Measurements from ENCODE around the gene ELMO1. TPM values are rescaled to one million over a fixed set of nuclear protein-coding genes. Genes with fewer than 3 reads are reported as not detected.

ELMO1 gene
- total and polyA plus RNA-seq, 2 experiments from 2014 or later, result 6.5 to 24.9 TPM

DNA sequence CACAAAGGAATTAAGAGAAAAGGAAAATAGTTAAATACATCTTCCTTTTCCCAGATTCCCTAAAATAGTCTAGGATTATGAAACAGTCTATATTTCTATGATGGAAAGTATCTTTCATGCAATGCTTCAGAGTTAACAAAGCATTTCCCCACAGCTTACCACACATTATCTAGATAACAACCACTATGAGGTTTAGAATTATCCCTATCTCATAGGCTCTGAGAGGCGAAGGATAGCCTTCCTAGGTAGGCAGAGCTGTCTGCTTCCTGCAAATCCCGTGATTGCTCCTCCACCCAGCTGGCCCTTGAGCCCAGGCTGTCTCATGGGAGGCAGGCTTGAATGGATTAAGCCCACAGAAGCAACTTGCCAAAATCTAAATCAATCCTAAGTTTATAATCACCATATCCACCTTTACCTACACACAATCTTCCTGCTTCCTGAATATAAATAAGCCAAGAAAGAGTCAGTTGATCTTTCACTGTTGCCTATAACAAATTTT lies 402.9 kb downstream of the ELMO1 start:
- no peaks in the 10 kb centered on the region for H3K9me3 Mint-ChIP-seq
- Histone ChIP-seq H3K36me3 (ENCODE audit: insufficient read depth) (no peaks in the 10 kb centered on the region), H2AFZ (no peak overlapping the region), H3K27ac (ENCODE audit: low read depth) (no peak overlapping the region), H3K9me2 (ENCODE audit: insufficient read depth) (no peaks in the 10 kb centered on the region), H3K4me3 (no peak overlapping the region), H3F3A (replicated peaks; ENCODE audit: low read depth) (no peaks in the 10 kb centered on the region), H3K4me2 (no peak overlapping the region), H3K27me3 (ENCODE audit: insufficient read depth) (no peaks in the 10 kb centered on the region), H3K4me1 (ENCODE audit: insufficient read depth) (peaks cover 5% of the 10 kb centered on the region; the same call in 1 of the 2 replicates), H4K20me1 (replicated peaks; ENCODE audit: insufficient read depth) (no peaks in the 10 kb centered on the region), H3K79me2 (replicated peaks; ENCODE audit: insufficient read depth) (no peaks in the 10 kb centered on the region)
- H3K36me3 Mint-ChIP-seq (ENCODE audit: low read depth), result no peaks in the 10 kb centered on the region
- H3K27me3 Mint-ChIP-seq (ENCODE audit: insufficient read depth, low read depth, poor library complexity), result no peaks in the 10 kb centered on the region
- H3K4me3 Mint-ChIP-seq, result no peak overlapping the region
- ATAC-seq (no peak), DNase-seq (ENCODE audit: low spot score) (no peak)
- no peak for TF ChIP-seq ZNF114 (CRISPR knock-in tag; IDR thresholded peaks at IDR 0.05)
- TF ChIP-seq STAT1 (IDR thresholded peaks at IDR 0.05; ENCODE audit: unreplicated experiment), result no peak
- TF ChIP-seq ZNF331 (CRISPR knock-in tag; IDR thresholded peaks at IDR 0.05; ENCODE audit: low read depth), result no peak
- TF ChIP-seq, protein P1, sequence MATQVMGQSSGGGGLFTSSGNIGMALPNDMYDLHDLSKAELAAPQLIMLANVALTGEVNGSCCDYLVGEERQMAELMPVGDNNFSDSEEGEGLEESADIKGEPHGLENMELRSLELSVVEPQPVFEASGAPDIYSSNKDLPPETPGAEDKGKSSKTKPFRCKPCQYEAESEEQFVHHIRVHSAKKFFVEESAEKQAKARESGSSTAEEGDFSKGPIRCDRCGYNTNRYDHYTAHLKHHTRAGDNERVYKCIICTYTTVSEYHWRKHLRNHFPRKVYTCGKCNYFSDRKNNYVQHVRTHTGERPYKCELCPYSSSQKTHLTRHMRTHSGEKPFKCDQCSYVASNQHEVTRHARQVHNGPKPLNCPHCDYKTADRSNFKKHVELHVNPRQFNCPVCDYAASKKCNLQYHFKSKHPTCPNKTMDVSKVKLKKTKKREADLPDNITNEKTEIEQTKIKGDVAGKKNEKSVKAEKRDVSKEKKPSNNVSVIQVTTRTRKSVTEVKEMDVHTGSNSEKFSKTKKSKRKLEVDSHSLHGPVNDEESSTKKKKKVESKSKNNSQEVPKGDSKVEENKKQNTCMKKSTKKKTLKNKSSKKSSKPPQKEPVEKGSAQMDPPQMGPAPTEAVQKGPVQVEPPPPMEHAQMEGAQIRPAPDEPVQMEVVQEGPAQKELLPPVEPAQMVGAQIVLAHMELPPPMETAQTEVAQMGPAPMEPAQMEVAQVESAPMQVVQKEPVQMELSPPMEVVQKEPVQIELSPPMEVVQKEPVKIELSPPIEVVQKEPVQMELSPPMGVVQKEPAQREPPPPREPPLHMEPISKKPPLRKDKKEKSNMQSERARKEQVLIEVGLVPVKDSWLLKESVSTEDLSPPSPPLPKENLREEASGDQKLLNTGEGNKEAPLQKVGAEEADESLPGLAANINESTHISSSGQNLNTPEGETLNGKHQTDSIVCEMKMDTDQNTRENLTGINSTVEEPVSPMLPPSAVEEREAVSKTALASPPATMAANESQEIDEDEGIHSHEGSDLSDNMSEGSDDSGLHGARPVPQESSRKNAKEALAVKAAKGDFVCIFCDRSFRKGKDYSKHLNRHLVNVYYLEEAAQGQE (IDR thresholded peaks at IDR 0.05; ENCODE audit: unreplicated experiment), result no peak
- no peak for TF ChIP-seq POLR2AphosphoS5 (IDR thresholded peaks at IDR 0.05; ENCODE audit: low read depth)
- TF ChIP-seq EZH2 (IDR thresholded peaks at IDR 0.05; ENCODE audit: low read depth, unreplicated experiment), result no peak
- TF ChIP-seq, protein P2, sequence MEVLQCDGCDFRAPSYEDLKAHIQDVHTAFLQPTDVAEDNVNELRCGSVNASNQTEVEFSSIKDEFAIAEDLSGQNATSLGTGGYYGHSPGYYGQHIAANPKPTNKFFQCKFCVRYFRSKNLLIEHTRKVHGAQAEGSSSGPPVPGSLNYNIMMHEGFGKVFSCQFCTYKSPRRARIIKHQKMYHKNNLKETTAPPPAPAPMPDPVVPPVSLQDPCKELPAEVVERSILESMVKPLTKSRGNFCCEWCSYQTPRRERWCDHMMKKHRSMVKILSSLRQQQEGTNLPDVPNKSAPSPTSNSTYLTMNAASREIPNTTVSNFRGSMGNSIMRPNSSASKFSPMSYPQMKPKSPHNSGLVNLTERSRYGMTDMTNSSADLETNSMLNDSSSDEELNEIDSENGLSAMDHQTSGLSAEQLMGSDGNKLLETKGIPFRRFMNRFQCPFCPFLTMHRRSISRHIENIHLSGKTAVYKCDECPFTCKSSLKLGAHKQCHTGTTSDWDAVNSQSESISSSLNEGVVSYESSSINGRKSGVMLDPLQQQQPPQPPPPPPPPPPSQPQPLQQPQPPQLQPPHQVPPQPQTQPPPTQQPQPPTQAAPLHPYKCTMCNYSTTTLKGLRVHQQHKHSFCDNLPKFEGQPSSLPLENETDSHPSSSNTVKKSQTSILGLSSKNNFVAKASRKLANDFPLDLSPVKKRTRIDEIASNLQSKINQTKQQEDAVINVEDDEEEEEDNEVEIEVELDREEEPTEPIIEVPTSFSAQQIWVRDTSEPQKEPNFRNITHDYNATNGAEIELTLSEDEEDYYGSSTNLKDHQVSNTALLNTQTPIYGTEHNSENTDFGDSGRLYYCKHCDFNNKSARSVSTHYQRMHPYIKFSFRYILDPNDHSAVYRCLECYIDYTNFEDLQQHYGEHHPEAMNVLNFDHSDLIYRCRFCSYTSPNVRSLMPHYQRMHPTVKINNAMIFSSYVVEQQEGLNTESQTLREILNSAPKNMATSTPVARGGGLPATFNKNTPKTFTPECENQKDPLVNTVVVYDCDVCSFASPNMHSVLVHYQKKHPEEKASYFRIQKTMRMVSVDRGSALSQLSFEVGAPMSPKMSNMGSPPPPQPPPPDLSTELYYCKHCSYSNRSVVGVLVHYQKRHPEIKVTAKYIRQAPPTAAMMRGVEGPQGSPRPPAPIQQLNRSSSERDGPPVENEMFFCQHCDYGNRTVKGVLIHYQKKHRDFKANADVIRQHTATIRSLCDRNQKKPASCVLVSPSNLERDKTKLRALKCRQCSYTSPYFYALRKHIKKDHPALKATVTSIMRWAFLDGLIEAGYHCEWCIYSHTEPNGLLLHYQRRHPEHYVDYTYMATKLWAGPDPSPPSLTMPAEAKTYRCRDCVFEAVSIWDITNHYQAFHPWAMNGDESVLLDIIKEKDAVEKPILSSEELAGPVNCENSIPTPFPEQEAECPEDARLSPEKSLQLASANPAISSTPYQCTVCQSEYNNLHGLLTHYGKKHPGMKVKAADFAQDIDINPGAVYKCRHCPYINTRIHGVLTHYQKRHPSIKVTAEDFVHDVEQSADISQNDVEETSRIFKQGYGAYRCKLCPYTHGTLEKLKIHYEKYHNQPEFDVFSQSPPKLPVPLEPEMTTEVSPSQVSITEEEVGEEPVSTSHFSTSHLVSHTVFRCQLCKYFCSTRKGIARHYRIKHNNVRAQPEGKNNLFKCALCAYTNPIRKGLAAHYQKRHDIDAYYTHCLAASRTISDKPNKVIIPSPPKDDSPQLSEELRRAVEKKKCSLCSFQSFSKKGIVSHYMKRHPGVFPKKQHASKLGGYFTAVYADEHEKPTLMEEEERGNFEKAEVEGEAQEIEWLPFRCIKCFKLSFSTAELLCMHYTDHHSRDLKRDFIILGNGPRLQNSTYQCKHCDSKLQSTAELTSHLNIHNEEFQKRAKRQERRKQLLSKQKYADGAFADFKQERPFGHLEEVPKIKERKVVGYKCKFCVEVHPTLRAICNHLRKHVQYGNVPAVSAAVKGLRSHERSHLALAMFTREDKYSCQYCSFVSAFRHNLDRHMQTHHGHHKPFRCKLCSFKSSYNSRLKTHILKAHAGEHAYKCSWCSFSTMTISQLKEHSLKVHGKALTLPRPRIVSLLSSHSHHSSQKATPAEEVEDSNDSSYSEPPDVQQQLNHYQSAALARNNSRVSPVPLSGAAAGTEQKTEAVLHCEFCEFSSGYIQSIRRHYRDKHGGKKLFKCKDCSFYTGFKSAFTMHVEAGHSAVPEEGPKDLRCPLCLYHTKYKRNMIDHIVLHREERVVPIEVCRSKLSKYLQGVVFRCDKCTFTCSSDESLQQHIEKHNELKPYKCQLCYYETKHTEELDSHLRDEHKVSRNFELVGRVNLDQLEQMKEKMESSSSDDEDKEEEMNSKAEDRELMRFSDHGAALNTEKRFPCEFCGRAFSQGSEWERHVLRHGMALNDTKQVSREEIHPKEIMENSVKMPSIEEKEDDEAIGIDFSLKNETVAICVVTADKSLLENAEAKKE (CRISPR knock-in tag; IDR thresholded peaks at IDR 0.05), result no peak
- no peak for TF ChIP-seq NANOG (IDR thresholded peaks at IDR 0.05; ENCODE audit: borderline replicate concordance)
- TF ChIP-seq EZH2phosphoT487 (IDR thresholded peaks at IDR 0.05; ENCODE audit: unreplicated experiment), result no peak
- TF ChIP-seq CREB1 (CRISPR knock-in tag; IDR thresholded peaks at IDR 0.05; ENCODE audit: low read depth), result no peak
- no peak for TF ChIP-seq JUNB (IDR thresholded peaks at IDR 0.05; ENCODE audit: unreplicated experiment)
- TF ChIP-seq, protein P3, sequence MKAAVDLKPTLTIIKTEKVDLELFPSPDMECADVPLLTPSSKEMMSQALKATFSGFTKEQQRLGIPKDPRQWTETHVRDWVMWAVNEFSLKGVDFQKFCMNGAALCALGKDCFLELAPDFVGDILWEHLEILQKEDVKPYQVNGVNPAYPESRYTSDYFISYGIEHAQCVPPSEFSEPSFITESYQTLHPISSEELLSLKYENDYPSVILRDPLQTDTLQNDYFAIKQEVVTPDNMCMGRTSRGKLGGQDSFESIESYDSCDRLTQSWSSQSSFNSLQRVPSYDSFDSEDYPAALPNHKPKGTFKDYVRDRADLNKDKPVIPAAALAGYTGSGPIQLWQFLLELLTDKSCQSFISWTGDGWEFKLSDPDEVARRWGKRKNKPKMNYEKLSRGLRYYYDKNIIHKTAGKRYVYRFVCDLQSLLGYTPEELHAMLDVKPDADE (IDR thresholded peaks at IDR 0.05), result no peak
- TF ChIP-seq, protein P4, sequence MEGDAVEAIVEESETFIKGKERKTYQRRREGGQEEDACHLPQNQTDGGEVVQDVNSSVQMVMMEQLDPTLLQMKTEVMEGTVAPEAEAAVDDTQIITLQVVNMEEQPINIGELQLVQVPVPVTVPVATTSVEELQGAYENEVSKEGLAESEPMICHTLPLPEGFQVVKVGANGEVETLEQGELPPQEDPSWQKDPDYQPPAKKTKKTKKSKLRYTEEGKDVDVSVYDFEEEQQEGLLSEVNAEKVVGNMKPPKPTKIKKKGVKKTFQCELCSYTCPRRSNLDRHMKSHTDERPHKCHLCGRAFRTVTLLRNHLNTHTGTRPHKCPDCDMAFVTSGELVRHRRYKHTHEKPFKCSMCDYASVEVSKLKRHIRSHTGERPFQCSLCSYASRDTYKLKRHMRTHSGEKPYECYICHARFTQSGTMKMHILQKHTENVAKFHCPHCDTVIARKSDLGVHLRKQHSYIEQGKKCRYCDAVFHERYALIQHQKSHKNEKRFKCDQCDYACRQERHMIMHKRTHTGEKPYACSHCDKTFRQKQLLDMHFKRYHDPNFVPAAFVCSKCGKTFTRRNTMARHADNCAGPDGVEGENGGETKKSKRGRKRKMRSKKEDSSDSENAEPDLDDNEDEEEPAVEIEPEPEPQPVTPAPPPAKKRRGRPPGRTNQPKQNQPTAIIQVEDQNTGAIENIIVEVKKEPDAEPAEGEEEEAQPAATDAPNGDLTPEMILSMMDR (conservative IDR thresholded peaks at IDR 0.05; ENCODE audit: low read depth in 2 of 2), result no peak
- H3K27ac Mint-ChIP-seq, result no peak overlapping the region
- H3K4me1 Mint-ChIP-seq, result peaks cover 25% of the 10 kb centered on the region

Data from GM23338 (cell line).